Coronary artery (tissue), 2 donors: ENCODE data around the gene FUT9.

Source experiments
- DNase-seq: peaks from one replicate; pipeline ENCODE4 v3.0.0-alpha.2; 2017; ENCODE audit warnings: low spot score
- H3K27ac ChIP-seq, 2 donors: fragments of 200-600 bp; sonication (generic); one replicate each; pipeline ENCODE4 v1.5.1; 2016 to 2019
- H3K4me3 ChIP-seq: fragments of 200-600 bp; sonication (generic); 2 replicates; pipeline ENCODE4 v1.5.1; 2016; ENCODE audit warnings: mild to moderate bottlenecking, moderate library complexity
- CTCF ChIP-seq: fragments of 200-600 bp; sonication (generic); IDR thresholded peaks from one replicate; pipeline ENCODE4 v1.5.1; 2019; ENCODE audit warnings: antibody characterized with exemption

FUT9 gene

GRCh38 chr6:96001891-96002575 is 13.7 kb upstream of the FUT9 start:
- no peak for TF ChIP-seq CTCF
- Histone ChIP-seq H3K4me3 (no peak overlapping the region), H3K27ac (no peak overlapping the region)
- DNase-seq, result no peak

- DNase-seq, result no peak
- TF ChIP-seq CTCF, result no peak
- H3K4me3 ChIP-seq, result no peak overlapping the region
Measured at GRCh38 chr6:96002576-96002910, 13.2 kb upstream of the FUT9 start.

GRCh38 chr6:96002912-96003311 is 12.9 kb upstream of the FUT9 start:
- no peak for DNase-seq
- no peak overlapping the region for H3K4me3 ChIP-seq
- TF ChIP-seq CTCF, result no peak
- no peak overlapping the region for H3K27ac ChIP-seq

More at GRCh38 chr6:96002576-96002910, 13.2 kb upstream of the FUT9 start:
- H3K27ac ChIP-seq, result no peak overlapping the region

- no peak for DNase-seq
- no peak overlapping the region for H3K27ac ChIP-seq
- TF ChIP-seq CTCF, result no peak
- H3K4me3 ChIP-seq, result no peak overlapping the region
Measured at GRCh38 chr6:96007663-96008062, 8.1 kb upstream of the FUT9 start.

- H3K27ac ChIP-seq, result no peak overlapping the region
- DNase-seq, result no peak
- TF ChIP-seq CTCF, result no peak
- H3K4me3 ChIP-seq, result no peak overlapping the region
Measured at GRCh38 chr6:96013531-96013930, 2.2 kb upstream of the FUT9 start.

- DNase-seq, result no peak
Measured at GRCh38 chr6:96014846-96015517, 792 bp upstream of the FUT9 start.

More at GRCh38 chr6:96014846-96015517, 792 bp upstream of the FUT9 start:
- Histone ChIP-seq H3K4me3 (peak overlapping the region; percentile 40), H3K27ac (no peak overlapping the region)
- TF ChIP-seq CTCF, result no peak
